K562 (cell line): ENCODE data around the gene RNASEH2A. TPM values are rescaled to one million over a fixed set of nuclear protein-coding genes. Genes with fewer than 3 reads are reported as not detected.

Experiments used
- E2F1 ChIP-seq: sonication (generic); formaldehyde crosslinking; IDR thresholded peaks from 2 replicates; pipeline ENCODE4 v1.8.1; 2023; ENCODE audit warnings: mild to moderate bottlenecking, missing genetic modification reagents, moderate library complexity
- FOSL1 ChIP-seq: fragments of 200-800 bp; sonication (Bioruptor generic); conservative IDR thresholded peaks from 2 replicates; pipeline ENCODE4 v1.6.1; 2016; ENCODE audit warnings: missing genetic modification characterization, missing compliant biosample characterization
- FUS ChIP-seq: fragments of 200-400 bp; formaldehyde crosslinking; optimal IDR thresholded peaks from 2 replicates; pipeline ENCODE3; 2017; ENCODE audit warnings: low read depth, low read length
- HDAC1 ChIP-seq, 2 experiments: fragments of 450-650 bp; IDR thresholded peaks; 2 replicates each; pipeline ENCODE4 v1.6.1; 2016 to 2017; ENCODE audit warnings: inconsistent platforms in 1 of 2, mild to moderate bottlenecking in 1 of 2, moderate library complexity in 1 of 2
- KAT7 ChIP-seq: sonication (generic); formaldehyde crosslinking; IDR thresholded peaks from 2 replicates; pipeline ENCODE4 v1.8.0; 2022; ENCODE audit warnings: missing genetic modification reagents, mild to moderate bottlenecking, borderline replicate concordance
- LARP7 ChIP-seq: fragments of 450-650 bp; IDR thresholded peaks from 2 replicates; pipeline ENCODE4 v1.6.1; 2016
- MEF2A ChIP-seq: IDR thresholded peaks from 2 replicates; pipeline ENCODE4 v1.6.1; 2011; ENCODE audit warnings: low read depth, mild to moderate bottlenecking, low read length, moderate library complexity; ENCODE audit not compliant: control insufficient read depth
- MTA1 ChIP-seq: fragments of 450-650 bp; IDR thresholded peaks from 2 replicates; pipeline ENCODE4 v1.6.1; 2017; ENCODE audit warnings: borderline replicate concordance
- NR1H2 ChIP-seq: sonication (generic); formaldehyde crosslinking; IDR thresholded peaks from 2 replicates; pipeline ENCODE4 v1.4.0; 2020; ENCODE audit warnings: mild to moderate bottlenecking, missing genetic modification reagents
- PTTG1 ChIP-seq: fragments of 450-650 bp; IDR thresholded peaks from 2 replicates; pipeline ENCODE4 v1.6.1; 2016; ENCODE audit warnings: low read depth, mild to moderate bottlenecking, missing genetic modification characterization, missing compliant biosample characterization
- RBM15 ChIP-seq: fragments of 200-400 bp; formaldehyde crosslinking; IDR thresholded peaks from 2 replicates; pipeline ENCODE4 v1.6.1; 2018; ENCODE audit warnings: mild to moderate bottlenecking, low read length, moderate library complexity; ENCODE audit not compliant: insufficient read depth
- REST ChIP-seq, 2 experiments: fragments of 450-650 bp; formaldehyde crosslinking in 1 of 2; IDR thresholded peaks; 2 replicates each; pipeline versions ENCODE4 v1.4.0 to v1.6.1; 2014 to 2020; ENCODE audit warnings: mild to moderate bottlenecking in 2 of 2, borderline replicate concordance in 1 of 2, low read depth in 1 of 2
- SMAD4 ChIP-seq: fragments of 250-450 bp; sonication (Bioruptor Pico); conservative IDR thresholded peaks from 2 replicates; pipeline ENCODE4 v1.8.0; 2021; ENCODE audit warnings: inconsistent platforms, mild to moderate bottlenecking, moderate library complexity
- SP1 ChIP-seq: sonication (generic); formaldehyde crosslinking; IDR thresholded peaks from 2 replicates; pipeline ENCODE4 v1.8.1; 2022; ENCODE audit warnings: mild to moderate bottlenecking, missing genetic modification reagents
- SUPT5H ChIP-seq: fragments of 450-650 bp; IDR thresholded peaks from 2 replicates; pipeline ENCODE4 v1.6.1; 2016
- TBL1XR1 ChIP-seq, 2 experiments: IDR thresholded peaks; 2 replicates each; pipeline ENCODE4 v1.6.1; 2012; ENCODE audit warnings: improper control_type of control experiment in 2 of 2, low read length in 2 of 2, mild to moderate bottlenecking in 1 of 2
- TEAD1 ChIP-seq, 2 experiments: fragments of 450-650 bp in 1 of 2; sonication (generic) in 1 of 2; formaldehyde crosslinking; IDR thresholded peaks; 2 replicates each; pipeline versions ENCODE4 v1.4.0 to v1.8.0; 2020 to 2022; ENCODE audit warnings: mild to moderate bottlenecking in 2 of 2, missing genetic modification reagents in 1 of 2
- YBX1 ChIP-seq: fragments of 450-650 bp; IDR thresholded peaks from 2 replicates; pipeline ENCODE4 v1.7.1; 2016; ENCODE audit warnings: mild to moderate bottlenecking
- ZNF224 ChIP-seq: sonication (generic); formaldehyde crosslinking; IDR thresholded peaks from 2 replicates; pipeline ENCODE4 v1.8.0; 2022; ENCODE audit warnings: mild to moderate bottlenecking, missing genetic modification reagents
- polyA plus RNA-seq, 8 experiments: library from polyadenylated mRNA; depleted of rRNA in 4 of 8; stranded (reverse) in 5 of 8; unstranded in 3 of 8; fragments of >200 nt; fragmentation: Nextera tagmentation in 2 of 8; fragmentation: Illumina TruSeq in 1 of 8; extraction: Ambion mirVana in 2 of 8; extraction: Trizol in 1 of 8; gene quantifications; 2 replicates each; pipeline versions ENCODE4 v1.2.1 to v1.2.3, GENCODE V29; 2011 to 2014; ENCODE audit warnings: inconsistent platforms in 1 of 8, missing spikeins in 1 of 8
- total RNA-seq, 7 experiments: library from RNA; depleted of rRNA in 6 of 7; stranded (reverse); fragments of >200 nt in 6 of 7; fragmentation: Illumina TruSeq in 2 of 7; extraction: Trizol in 2 of 7; gene quantifications; 2 replicates each; pipeline versions ENCODE4 v1.2.1 to v1.2.3, GENCODE V29; 2011 to 2021; ENCODE audit warnings: low replicate concordance in 1 of 7

Gene RNASEH2A
- total and polyA plus RNA-seq, 9 of the 15 experiments (the other 6 are each of a cell fraction or from before 2014, with no cell fraction given) = 22.3 to 78.0 (median 61.7) TPM

GRCh38 chr19:12793290-12794195 lies 12.8 kb upstream of the RNASEH2A start (continued):
- peak; percentile 87 for TF ChIP-seq SP1 (CRISPR knock-in tag)
- TF ChIP-seq TBL1XR1 (IDR thresholded peaks at IDR 0.05; ENCODE audit: low read length in 2 of 2) = peak in 1 of 2 experiments; percentile 17; a peak in 2 of 4 replicates
- TF ChIP-seq MTA1 = no peak
- TF ChIP-seq FOSL1 (tag) = peak; percentile 68; the same call in 1 of the 2 replicates
- no peak for TF ChIP-seq KAT7 (CRISPR knock-in tag)
- no peak for TF ChIP-seq RBM15
- TF ChIP-seq HDAC1 (IDR thresholded peaks at IDR 0.05) = 0 out of 4 replicates have a peak, but pooled peaks of 1 of the 2 experiments have one; percentile 39
- peak; percentile 4; the same call in 1 of the 2 replicates for TF ChIP-seq REST (IDR thresholded peaks at IDR 0.05; ENCODE audit: borderline replicate concordance)
- 0 out of 2 replicates have a peak, but pooled peaks have one; percentile 51 for TF ChIP-seq REST (CRISPR knock-in tag; IDR thresholded peaks at IDR 0.05; ENCODE audit: low read depth)
- TF ChIP-seq PTTG1 (tag) = no peak
- TF ChIP-seq SMAD4 (CRISPR knock-in tag) = peak; percentile 70
- TF ChIP-seq MEF2A = no peak
- TF ChIP-seq SUPT5H = peak; percentile 72
- TF ChIP-seq YBX1 = no peak
- TF ChIP-seq E2F1 = no peak
- TF ChIP-seq FUS = peak; percentile 99
- TF ChIP-seq LARP7 = no peak
- peak; percentile 65; the same call in 1 of the 2 replicates for TF ChIP-seq NR1H2 (CRISPR knock-in tag)
- TF ChIP-seq ZNF224 = no peak
- TF ChIP-seq TEAD1 (CRISPR knock-in tag; IDR thresholded peaks at IDR 0.05) = peak in 1 of 2 experiments; percentile 77; a peak in 3 of 4 replicates
